ENCODE data around the gene SLC2A2.

SLC2A2 gene

GRCh38 chr3:171044384-171044783 lies 17.9 kb upstream of the SLC2A2 start:
- DNase-seq (ENCODE audit: low read depth) = no peak
- H3K4me3 ChIP-seq (ENCODE audit: low read depth, low read length) = no peak overlapping the region
- in situ Hi-C loops (cut with HindIII; ENCODE audit: low sequenced_read_pairs) = no loop called here
- TF ChIP-seq CTCF (IDR thresholded peaks at IDR 0.05; ENCODE audit: low read depth, low read length, missing control alignments) = no peak

DNA sequence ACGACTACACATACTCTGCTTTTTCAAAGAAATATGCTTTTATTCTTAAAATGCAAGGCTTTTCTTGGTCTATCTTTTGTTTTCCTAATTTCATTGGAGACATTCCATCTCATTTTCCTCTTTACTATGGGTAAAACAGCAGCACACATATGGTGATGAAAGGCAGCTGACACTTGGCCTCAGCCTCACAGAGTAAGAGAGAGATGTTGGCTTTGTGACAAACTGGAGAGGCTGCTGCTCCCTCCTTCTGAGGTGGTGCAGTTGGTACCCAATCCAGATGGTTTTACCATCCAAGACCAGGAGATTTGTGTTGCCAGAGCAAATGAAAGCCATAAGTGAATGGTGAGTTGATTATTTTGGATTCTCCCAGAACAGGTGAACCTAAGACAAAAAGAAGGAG lies 13.2 kb upstream of the SLC2A2 start:
- no peak for TF ChIP-seq CTCF (IDR thresholded peaks at IDR 0.05; ENCODE audit: low read depth, low read length, missing control alignments)
- DNase-seq (ENCODE audit: low read depth) = no peak
- in situ Hi-C loops (cut with HindIII; ENCODE audit: low sequenced_read_pairs) = no loop called here
- H3K4me3 ChIP-seq (ENCODE audit: low read depth, low read length) = no peak overlapping the region

- no peak for TF ChIP-seq CTCF (IDR thresholded peaks at IDR 0.05; ENCODE audit: low read depth, low read length, missing control alignments)
- in situ Hi-C loops (cut with HindIII; ENCODE audit: low sequenced_read_pairs) = no loop called here
- H3K4me3 ChIP-seq (ENCODE audit: low read depth, low read length) = no peak overlapping the region
- DNase-seq (ENCODE audit: low read depth) = no peak
Observed at GRCh38 chr3:171038342-171038741, 11.8 kb upstream of the SLC2A2 start.

DNA sequence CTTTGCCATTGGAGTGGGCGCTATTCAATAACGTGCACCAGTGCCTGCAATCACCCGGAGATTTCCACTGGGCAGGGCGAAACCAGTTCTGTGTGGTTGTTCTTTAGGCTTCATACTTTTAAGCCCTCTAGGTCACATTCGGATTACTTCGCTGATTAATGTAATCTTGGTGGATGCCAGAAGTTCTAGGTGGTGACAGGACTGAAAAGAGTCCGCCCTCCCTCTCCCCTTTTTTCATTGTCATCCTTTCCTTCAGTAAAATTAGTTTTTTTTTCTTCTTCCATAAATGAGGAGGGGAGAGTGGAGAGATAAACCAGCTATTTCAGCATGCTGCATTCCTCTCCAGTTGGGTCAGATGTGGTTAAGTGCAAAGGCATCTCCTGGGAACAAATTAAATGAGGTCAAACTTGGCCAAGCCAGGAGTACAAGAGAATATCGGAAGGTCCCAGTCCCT lies 2.3 kb upstream of the SLC2A2 start:
- peak; percentile 65 for DNase-seq (ENCODE audit: low read depth)
- TF ChIP-seq CTCF (IDR thresholded peaks at IDR 0.05; ENCODE audit: low read depth, low read length, missing control alignments) = no peak
- in situ Hi-C loops (cut with HindIII; ENCODE audit: low sequenced_read_pairs) = no loop called here
- H3K4me3 ChIP-seq (ENCODE audit: low read depth, low read length) = peak overlapping the region; percentile 27

- DNase-seq (ENCODE audit: low read depth) = peak; percentile 78
- in situ Hi-C loops (cut with HindIII; ENCODE audit: low sequenced_read_pairs) = no loop called here
- peak overlapping the region; percentile 27 for H3K4me3 ChIP-seq (ENCODE audit: low read depth, low read length)
- no peak for TF ChIP-seq CTCF (IDR thresholded peaks at IDR 0.05; ENCODE audit: low read depth, low read length, missing control alignments)
Observed at GRCh38 chr3:171028025-171028778, 1.7 kb upstream of the SLC2A2 start.

GRCh38 chr3:171023566-171023965 lies 3.0 kb downstream of the SLC2A2 start:
- no peak for TF ChIP-seq CTCF (IDR thresholded peaks at IDR 0.05; ENCODE audit: low read depth, low read length, missing control alignments)
- in situ Hi-C loops (cut with HindIII; ENCODE audit: low sequenced_read_pairs) = no loop called here
- no peak for DNase-seq (ENCODE audit: low read depth)

More at GRCh38 chr3:171023566-171023965, 3.0 kb downstream of the SLC2A2 start:
- no peak overlapping the region for H3K4me3 ChIP-seq (ENCODE audit: low read depth, low read length)
